Measurements from ENCODE around the gene PREX1.

Gene PREX1

DNA sequence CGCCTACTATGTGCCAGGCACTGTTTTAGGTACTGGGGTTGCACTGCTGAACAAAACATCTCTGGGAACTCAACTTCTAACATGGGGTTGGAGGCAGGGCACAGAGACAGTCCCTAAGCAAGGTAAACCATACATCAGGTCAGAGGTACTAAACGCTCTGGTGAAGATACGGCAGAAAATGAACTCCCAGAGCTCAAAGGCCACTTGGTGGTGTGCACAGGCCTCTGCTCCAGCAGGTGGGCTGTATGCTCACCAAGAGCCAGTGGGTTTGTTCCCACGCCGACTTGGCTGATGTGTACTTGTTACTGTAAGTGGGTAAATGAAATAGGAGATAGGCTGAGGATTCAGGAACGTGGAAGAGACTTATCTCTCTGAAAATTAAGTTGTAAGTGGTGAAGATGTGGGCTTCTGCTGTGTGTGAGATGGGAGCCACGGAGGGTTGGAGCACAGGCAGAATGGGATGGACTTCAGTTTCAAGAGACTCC, 133.4 kb downstream of the PREX1 start:
- DNase-seq, result no peak

DNA sequence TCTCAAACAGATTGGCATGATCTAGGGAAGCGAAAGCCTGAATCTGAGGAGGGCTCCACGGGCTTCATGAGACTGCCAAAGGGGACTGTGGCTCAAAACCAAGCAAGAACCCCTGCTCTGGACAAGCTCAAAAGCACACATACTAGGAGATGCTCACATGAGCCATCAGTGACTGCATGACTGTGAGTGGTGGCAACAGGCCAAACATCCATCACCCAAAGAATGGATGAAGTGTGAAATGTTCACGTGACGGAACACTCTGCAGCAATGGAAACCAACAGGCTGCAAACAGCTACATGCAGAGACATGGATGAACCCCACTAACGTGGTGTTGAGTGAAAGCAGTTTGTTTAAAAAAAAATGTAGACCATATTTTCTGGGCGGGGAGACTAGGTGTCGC, 136.3 kb downstream of the PREX1 start:
- DNase-seq, result no peak

DNA sequence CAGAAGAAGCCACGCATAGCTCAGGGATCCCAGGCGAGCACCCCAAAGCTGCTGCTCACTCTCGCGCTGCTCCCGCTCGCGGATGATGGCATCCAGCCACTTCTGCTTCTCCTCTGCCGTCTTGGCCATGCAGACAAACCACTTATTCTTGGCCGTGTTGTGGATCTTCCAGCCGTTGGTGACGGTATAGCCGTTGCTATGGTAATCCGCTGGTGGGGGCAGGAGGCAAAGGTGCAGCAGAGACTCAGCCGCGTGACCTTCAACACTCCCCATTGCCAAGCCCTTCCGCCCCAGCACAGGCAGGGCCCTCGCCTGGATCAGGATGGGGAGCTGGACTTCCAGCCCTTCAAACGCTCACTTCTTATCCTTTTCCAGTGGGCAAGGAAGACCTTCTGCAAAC, 136.9 kb downstream of the PREX1 start:
- DNase-seq, result no peak

DNA sequence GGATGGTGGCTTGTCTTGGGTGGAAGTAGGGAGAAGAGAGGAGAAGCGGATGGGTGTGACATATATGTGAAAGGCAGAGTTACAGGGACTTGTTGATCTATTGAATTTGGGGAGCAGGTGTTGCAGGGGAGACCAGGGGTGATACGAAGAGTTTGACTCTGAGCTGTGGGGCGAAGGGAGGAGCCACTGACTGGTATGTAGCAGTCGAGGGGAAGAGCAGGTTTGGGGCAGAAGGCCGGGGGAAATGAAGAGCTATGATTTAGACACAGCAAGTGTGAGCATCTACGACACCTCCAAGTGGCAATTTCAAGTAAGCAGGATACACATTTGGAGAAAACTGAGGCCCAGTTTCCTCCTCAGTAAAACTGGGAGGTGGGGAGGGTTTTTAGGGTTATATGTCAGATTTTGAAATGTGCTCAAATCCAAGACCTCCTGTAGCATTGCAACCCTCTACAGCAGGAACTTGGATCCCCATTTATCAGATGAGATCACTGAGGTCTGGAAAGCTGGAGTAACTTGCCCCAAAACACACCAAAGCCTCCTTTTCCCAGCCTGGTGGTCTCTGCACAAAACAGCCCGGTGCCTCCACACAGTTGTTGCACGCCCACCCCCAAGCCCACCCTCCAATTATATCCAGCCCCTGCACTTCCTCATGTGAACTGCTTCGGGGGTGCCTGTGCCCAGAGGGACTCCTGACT, 137.8 kb downstream of the PREX1 start:
- DNase-seq, result no peak

DNA sequence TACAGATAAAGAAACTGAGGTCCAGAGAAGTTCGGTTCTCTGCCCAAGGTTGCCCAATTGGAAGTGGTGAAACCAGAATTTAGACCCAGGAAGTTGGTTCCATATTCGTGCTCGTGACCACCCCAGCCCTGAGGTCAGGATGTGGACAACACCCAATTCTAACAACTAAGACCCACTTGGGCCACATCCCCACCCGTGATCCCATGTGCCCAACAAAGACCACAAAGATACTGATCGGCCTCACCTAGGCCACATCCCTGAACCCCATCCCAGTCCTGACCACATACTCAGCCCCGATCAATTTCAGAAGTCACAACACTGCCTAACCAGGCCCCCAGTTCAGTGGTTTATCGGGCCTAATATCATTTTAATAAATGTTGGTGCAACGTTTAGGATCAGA, 138.4 kb downstream of the PREX1 start:
- DNase-seq, result no peak

DNA sequence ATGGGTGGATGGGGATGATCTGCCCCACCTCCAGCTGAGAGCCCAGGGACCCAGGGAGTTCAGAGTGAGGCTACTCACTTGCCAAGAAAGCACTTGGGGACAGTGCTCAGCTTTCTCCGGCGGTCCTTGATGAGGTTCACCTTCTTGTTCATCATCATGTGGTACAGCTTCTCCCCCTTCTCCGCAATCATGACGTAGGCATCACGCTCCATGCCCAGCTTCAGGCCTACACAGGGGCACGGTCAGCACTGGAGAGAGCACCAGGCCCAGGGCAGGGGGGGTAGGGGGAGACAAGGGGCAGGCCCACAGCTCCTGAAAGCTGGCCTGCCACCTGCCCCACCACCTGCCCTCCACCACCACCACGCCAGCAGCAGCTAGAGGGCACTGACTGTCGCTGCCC, 139.2 kb downstream of the PREX1 start:
- no peak for DNase-seq

DNA sequence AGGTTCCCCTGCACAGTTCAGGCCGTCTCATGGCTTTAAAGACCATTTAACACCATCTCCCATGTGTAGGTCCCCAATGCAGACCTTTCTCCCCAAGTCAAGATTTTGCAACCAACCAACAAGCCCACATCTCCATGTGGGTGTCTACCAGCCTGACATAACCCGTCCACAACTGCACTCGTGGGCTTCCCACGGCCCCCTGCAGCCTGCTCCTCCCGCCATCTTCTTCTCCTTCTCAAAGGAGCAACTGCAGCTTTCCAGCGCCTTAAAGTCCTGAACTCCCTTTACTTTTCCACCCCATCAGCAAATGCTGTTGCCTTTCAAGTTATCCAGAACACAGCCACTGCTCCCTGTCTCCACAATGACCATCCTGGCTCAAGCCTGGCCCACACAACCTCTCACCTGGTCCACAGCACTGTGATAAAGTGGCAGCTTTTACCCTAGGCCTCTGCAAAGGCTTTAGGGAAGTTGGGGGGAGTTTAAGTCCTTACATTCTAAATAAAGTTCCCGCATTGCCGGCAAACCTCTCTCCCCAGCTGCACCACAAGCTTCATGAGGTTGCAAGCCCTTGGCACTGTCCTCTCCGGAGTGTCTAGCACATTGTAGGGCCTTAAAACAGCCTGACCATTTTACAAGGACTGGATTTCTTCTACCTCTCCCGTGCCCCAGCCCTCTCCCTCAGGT, 140.5 kb downstream of the PREX1 start:
- no peak for DNase-seq

DNA sequence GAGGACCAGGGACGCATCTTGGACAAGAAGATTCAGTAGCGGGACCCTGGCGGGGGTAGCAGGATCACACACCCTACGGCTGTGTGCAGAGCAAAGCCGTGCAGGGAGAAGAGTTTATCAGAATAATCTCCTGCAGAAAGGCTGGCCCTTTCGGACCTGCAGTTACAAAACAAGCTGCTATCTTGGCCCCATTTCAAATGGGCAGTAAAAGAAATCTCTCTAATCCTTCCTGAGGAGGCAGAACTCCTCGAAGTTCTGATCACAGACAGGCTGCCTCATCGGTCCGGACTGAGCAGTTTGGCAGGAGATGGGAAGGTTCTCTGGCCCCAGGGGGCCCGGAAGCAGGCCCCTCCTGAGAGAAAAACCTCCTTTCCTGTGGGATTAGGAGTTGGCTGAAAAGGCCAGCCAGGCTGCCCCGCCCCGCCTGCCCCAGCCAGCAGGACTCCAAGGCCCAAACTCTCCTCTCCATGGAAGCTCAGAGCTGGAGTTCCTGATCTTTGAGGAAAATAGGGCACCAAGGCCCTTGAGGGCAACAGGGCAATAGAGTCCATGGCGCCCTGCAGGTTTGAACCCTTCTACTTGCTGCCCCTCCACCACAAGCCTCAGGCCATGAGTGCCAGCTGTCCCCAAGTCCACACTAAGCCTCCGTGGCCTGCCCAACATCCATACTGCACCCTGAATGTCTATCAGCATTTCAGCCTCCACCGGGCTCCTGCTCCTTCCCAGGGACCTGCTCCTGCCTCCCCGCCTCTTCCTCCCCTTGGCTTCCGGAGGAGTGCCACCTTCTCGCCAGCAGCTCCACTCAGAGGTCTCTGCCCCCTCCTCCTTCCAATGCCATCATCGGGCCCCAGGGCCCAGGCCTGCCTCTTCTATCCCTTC, 141.3 kb downstream of the PREX1 start:
- DNase-seq, result no peak

DNA sequence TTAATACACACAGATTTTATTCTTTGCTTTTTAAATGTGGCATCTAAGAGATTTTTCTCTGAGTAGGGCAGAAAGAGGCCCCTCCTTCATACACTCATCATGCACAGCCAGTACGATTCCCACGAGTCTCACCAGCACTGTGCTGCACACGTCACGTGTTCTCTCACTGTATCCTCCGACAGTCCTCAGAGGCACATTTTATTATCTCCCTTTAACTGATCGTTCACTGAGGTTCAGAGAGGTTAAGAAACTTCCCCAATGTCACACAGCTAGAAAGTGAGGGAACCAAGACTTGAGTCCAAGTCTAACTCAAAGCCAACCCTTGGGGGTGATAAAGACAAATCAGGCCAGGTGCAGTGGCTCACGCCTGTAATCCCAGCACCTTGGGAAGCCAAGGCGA, 142.5 kb downstream of the PREX1 start:
- no peak for DNase-seq

DNA sequence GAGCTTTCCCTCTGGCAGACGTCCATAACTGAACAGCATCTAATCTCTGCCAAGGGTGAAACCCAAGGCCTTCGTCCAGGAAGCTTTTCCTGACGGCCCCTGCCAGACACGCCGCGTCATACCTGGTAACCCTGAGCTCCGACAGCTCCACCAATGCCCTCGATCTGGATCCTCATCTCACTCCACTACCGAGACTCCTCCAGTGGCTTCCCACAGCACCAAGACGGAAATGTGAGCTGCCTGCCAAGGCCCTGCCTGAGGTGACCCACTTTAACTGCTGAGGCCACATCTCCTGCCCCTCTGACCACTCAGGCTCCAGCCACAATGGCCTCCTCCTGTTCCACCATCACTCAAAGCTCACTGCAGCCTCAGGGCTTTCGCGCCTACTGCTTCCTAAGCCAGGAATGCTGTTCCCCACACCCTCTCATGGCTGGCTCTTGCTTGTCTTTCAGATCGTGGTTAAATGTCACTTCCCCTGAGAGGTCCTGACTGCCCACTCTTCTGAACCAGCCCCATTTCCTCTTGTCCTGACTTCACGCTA, 143.2 kb downstream of the PREX1 start:
- DNase-seq, result no peak

DNA sequence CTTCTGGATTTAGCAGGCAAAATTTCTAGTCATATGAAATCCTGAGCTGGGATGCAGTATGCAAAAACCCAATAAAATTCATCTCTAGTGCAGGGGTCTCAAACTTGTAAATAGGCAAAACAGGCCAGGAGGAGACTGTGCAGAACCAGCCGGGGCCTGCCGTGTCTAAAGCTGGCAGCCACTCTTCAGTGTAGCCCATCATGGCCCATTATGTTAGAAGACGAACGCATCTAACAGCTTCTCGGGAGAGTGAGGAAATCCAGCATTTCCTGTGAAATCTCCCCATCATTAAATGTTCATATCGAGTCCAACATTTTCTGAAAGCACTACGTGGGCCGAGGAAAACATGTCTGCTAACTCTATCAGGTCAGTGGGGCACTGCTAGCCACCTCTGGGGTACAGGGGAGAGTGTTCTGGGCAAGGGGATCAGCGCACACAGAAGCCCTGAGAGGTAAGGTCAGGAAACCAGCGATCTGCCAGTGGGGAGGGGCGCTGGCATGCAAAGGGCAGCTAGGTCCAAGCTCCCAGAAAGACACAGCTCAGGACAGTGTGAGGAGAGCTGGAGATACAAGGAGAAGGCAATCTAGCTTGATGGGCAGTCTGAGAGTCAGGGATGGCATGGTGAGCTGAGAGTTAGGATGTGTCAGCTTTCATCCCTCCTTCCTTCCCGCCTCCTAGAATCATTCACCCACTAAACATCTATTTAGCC, 144.2 kb downstream of the PREX1 start:
- DNase-seq, result no peak

DNA sequence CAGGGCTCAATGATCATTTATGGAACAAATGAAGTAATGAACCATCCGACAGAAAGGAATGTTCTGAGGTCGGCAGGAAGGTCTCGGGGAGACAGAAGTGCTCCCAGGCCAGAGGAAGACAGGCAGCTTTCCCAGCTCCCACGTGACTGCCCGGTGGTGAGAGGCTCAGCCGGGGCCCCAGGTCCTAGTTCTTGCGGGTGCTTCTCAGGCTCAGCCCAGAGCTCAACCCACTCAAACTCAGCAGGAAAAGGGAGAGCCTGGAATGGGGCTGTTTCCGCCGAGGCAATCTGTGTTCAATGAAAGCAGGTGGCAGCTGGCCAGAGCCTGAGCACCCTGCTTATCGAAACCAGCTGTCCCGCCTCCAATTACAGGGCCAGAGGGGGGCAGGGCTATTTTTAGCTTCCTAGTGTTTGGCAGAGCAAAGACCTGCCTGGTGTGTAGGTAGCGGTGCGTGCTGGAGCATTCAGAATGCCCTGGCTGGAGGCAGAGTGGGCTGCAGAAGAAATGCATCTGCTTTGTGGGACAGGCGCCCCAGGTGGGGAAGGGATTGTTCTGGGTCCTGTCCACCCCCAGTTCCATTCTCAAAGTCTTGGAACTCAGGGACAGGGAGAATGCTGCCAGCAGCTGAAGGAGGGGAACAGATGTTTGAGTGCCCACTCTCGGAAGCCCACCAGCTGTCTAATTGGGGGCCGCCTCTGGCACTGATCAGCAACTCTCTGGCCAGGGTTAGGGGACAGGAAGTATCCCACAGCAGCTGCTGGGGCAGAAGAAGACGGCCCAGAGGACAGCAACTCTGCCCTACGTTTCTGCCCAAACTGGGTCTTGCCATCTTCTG, 145.1 kb downstream of the PREX1 start:
- no peak for DNase-seq

DNA sequence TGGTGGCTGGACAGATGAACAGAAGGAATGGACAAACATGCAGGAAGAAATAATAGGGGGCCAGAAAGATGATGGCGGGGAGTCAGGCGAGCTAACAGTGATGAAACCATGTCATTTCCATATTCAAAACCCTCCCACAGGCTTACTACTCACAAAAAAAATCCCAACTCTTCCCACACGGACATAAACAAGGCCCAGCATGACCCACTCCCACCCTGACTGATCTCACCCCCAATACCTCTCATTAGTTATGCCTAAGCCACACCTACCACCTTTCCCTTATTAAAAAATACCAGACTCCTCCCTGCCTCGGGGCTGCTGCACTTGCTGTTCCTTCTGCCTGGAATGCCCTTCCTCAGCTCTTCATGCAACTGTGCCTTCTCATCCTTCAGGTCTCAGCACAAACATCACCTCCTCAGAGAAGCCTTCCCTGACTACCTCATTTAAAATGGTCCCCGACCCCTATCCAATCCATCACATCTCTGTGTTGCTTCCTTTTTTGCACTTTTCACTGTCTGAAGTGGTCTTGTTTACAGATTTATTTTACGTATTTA, 145.8 kb downstream of the PREX1 start:
- no peak for DNase-seq

DNA sequence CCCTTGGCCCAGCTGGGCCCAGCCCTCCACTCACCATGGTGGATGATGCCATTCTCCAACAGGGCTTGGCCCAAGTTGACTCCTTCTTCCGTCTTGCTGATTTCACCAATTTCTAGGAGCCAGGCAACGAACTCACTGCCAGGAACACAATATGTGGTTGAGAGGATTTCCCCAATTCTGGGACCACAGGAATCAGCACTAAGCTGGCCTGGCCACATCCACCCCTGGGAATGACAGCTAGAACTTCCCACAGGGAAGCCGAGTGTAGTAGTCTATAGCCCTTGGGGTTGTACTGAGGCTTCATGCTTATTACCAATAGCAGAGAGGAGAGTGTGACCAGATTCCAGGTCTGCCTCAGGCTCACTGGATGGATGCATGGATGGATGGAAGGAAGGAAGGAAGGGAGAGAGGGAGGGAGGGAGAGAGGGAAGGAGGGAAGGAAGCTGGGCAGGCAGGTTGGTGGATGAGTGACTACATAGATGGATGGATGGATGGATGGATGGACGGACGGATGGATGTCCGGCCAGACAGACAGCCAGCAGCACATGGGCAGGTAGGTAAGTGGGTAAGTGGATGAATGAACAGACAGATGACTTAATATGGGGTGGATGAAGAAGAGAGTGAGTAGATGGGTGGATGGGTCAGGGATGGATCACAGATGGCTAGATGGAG, 146.5 kb downstream of the PREX1 start:
- no peak for DNase-seq

DNA sequence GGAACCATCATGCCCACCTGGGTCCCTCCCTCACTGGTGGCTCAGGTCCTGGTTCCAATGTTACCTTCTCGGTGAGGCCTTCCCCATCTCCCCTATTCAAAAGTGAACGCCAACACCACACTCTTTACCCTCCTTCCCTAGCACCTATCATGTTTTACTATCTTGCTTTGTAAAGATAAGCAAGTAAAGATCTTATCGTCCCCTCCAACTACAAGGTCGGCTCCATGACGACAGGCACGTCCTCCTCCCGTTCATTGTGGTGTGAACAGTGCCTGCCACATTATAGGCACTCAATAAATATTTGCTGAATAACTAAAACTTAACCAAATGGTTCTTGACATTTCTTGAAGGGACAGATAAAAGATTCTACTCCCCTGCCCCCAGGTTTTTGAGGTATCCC, 147.1 kb downstream of the PREX1 start:
- DNase-seq, result no peak

DNA sequence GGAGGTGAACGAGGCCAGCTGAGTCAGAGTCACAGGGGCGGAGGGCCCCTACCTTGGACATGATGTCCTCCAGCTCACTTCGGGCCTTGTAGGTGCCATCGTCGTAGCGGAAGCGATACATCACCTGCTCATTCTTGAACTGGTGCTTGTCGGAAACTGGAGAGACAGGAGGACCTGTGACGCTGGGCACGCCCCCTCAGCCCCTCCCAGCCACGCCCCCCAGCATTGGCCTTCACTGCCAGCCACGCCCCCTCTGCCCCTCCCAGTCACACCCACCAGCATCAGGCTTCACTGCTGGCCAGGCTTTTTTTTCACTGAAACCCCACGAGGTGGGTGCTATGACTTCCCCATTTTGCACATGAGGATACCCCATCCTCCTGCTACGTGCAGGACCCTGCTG, 148.2 kb downstream of the PREX1 start:
- peak; percentile 56 for DNase-seq

DNA sequence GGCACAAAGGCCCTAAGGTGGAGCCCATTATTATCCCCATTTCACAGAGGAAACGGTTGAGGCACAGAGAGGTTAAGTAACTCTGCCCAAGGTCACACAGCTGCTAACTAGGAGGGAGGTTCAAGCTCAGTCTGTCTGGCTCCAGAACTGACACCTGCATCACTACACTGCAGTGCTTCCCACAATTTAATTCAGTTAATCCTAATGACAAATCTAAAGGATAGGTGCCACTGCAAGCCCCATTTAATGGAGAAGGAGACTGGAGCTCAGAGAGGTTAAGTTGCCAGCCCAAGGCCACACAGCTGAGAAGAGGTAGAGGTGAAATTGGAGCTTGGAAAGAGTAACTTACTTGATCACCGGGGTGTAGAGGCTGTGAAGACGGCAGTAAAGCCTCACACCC, 148.8 kb downstream of the PREX1 start:
- no peak for DNase-seq

DNA sequence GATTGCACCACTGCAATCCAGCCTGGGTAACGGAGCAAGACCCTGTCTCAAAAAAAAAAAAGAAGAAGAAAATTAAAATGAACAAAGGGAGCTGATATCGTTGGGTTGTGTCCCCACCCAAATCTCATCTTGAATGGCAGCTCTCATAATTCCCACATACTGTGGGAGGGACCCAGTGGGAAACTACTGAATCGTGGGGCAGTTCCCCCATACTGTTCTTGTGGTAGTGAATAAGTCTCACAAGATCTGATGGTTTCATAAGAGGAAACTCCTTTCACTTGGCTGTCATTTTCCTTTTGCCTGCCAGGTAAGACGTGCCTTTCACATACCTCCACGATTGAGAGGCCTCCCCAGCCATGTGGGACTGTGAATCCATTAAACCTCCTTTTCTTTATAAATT, 149.4 kb downstream of the PREX1 start:
- DNase-seq, result no peak

DNA sequence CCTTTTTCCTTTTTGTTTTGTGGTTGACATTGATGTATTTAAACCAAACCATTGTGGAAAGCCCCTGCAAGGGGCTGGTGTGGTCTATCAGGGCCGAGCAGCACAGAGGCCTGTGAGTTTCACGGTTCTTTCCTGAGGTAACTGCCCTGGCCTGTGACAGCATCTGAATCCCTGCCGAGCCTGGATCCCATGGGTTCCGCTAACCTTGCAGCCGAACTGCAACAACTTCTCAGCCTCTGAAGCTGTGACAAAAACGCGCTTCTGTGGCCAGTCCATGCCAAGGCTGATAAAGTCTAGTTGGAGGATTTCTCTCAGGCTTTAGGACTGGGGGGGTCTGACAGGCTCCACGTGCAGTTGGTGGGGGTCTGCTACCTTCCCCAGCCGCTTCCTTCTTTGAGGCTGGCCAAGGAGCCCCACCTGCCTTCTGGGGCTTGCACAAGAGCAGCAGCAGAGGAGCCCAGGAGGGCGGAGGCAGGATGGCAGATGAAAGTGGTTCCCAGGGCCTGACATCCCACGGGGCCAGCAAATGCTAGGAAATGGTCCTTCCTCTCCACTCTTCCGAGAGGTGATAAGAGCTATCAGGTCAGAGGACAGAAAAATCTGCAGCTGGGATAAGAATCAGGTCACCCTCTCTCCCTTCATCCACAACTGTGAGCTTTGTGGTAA, 150.9 kb downstream of the PREX1 start:
- no peak for DNase-seq

DNA sequence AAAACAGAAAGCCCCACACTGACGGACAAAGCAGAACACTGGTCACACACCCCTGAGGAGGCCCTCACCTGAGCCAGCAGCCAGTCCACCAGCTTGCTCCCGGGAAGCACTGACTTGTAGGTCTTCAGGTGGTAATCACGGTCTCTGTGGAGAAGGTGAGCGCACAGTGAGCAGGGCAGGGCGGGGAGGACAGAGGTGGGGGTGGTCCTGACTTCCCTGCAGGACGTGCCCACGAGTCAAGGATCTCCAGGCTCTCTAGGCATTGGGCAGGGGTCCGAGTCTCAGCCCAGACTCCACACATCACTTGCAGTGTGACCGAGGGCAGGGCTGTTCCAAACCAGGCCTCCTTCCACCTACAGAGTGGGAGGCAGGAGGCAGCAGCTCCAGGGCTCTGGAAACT, 151.7 kb downstream of the PREX1 start:
- DNase-seq, result no peak
